ENCODE measurements around the gene PEX12.

Gene PEX12

DNA sequence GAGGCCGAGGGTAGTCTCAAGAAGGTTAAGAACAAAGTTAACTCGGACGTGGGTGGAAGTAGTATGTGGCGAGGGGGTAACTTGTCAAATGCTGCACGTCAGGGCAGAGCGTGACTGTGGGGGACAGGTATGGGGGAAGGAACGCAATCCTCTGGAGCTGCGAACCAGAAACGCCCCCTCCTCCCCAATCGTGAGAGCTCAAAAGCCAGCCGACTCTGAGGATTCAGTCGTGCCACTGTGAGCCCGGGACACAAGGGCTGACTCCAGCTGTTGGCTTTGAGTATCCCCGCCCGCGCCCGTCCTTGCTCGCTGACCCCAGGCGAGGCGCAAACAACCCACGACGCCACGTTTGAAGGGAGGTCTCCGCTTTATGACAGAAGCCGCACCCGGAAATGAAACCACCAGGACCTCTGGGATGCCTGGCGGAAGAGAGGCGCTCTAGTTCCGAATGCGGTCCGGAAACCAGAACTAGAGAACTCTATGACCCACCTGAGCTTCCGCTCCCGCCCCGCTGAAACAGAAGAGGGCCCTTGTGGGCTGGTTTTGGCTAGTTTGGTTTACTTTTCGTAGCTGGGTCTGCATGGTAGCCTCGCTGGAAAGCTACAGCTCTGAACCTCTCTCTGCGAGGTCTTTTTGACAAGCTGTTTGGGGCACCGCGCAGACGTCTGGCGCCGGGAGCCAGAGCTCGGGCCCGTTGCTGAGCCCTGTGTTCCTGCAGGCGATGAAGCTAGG lies at the start of gene PEX12 (continued):
- TF ChIP-seq, protein P1, sequence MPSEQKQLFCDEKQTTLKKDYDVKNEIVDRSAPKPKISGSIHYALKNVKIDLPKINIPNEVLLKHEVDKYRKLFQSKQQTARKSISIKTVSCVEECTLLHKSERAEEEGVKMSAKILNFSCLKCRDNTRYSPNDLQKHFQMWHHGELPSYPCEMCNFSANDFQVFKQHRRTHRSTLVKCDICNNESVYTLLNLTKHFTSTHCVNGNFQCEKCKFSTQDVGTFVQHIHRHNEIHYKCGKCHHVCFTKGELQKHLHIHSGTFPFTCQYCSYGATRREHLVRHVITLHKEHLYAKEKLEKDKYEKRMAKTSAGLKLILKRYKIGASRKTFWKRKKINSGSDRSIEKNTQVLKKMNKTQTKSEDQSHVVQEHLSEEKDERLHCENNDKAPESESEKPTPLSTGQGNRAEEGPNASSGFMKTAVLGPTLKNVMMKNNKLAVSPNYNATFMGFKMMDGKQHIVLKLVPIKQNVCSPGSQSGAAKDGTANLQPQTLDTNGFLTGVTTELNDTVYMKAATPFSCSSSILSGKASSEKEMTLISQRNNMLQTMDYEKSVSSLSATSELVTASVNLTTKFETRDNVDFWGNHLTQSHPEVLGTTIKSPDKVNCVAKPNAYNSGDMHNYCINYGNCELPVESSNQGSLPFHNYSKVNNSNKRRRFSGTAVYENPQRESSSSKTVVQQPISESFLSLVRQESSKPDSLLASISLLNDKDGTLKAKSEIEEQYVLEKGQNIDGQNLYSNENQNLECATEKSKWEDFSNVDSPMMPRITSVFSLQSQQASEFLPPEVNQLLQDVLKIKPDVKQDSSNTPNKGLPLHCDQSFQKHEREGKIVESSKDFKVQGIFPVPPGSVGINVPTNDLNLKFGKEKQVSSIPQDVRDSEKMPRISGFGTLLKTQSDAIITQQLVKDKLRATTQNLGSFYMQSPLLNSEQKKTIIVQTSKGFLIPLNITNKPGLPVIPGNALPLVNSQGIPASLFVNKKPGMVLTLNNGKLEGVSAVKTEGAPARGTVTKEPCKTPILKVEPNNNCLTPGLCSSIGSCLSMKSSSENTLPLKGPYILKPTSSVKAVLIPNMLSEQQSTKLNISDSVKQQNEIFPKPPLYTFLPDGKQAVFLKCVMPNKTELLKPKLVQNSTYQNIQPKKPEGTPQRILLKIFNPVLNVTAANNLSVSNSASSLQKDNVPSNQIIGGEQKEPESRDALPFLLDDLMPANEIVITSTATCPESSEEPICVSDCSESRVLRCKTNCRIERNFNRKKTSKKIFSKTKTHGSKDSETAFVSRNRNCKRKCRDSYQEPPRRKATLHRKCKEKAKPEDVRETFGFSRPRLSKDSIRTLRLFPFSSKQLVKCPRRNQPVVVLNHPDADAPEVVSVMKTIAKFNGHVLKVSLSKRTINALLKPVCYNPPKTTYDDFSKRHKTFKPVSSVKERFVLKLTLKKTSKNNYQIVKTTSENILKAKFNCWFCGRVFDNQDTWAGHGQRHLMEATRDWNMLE (tag by site-specific recombination; conservative IDR thresholded peaks at IDR 0.05; ENCODE audit: low read depth): peak; percentile 100
- TF ChIP-seq ZIC2 (tag by site-specific recombination; IDR thresholded peaks at IDR 0.05) (peak; percentile 29), ZFP69B (tag by site-specific recombination; IDR thresholded peaks at IDR 0.05) (no peak), ZNF223 (tag by site-specific recombination; IDR thresholded peaks at IDR 0.05) (no peak), ZNF274 (IDR thresholded peaks at IDR 0.05; ENCODE audit: low read length) (no peak), ZNF274 (tag by site-specific recombination; IDR thresholded peaks at IDR 0.05; ENCODE audit: borderline replicate concordance) (no peak), ZNF157 (tag by site-specific recombination; IDR thresholded peaks at IDR 0.05) (no peak), ZNF211 (tag by site-specific recombination; IDR thresholded peaks at IDR 0.05; ENCODE audit: low read depth) (no peak), ZNF121 (tag by site-specific recombination; IDR thresholded peaks at IDR 0.05) (no peak), ZNF830 (tag by site-specific recombination; IDR thresholded peaks at IDR 0.05; ENCODE audit: low read depth) (no peak), ZNF155 (tag by site-specific recombination; IDR thresholded peaks at IDR 0.05) (no peak), ZNF623 (tag by site-specific recombination; IDR thresholded peaks at IDR 0.05) (no peak; the same call in 1 of the 2 replicates), ZNF561 (tag by site-specific recombination; IDR thresholded peaks at IDR 0.05; ENCODE audit: borderline replicate concordance) (peak; percentile 74), ZNF596 (tag by site-specific recombination; IDR thresholded peaks at IDR 0.05) (no peak), SCRT2 (tag by site-specific recombination; IDR thresholded peaks at IDR 0.05) (no peak), ZNF560 (tag by site-specific recombination; IDR thresholded peaks at IDR 0.05; ENCODE audit: borderline replicate concordance) (no peak), ZNF600 (tag by site-specific recombination; IDR thresholded peaks at IDR 0.05) (peak; percentile 68; the same call in 1 of the 2 replicates), ZNF169 (tag by site-specific recombination; IDR thresholded peaks at IDR 0.05) (no peak)
- TF ChIP-seq, protein P2, sequence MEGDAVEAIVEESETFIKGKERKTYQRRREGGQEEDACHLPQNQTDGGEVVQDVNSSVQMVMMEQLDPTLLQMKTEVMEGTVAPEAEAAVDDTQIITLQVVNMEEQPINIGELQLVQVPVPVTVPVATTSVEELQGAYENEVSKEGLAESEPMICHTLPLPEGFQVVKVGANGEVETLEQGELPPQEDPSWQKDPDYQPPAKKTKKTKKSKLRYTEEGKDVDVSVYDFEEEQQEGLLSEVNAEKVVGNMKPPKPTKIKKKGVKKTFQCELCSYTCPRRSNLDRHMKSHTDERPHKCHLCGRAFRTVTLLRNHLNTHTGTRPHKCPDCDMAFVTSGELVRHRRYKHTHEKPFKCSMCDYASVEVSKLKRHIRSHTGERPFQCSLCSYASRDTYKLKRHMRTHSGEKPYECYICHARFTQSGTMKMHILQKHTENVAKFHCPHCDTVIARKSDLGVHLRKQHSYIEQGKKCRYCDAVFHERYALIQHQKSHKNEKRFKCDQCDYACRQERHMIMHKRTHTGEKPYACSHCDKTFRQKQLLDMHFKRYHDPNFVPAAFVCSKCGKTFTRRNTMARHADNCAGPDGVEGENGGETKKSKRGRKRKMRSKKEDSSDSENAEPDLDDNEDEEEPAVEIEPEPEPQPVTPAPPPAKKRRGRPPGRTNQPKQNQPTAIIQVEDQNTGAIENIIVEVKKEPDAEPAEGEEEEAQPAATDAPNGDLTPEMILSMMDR (tag by site-specific recombination; IDR thresholded peaks at IDR 0.05): peak; percentile 39; the same call in 1 of the 2 replicates
- TF ChIP-seq, protein P3, sequence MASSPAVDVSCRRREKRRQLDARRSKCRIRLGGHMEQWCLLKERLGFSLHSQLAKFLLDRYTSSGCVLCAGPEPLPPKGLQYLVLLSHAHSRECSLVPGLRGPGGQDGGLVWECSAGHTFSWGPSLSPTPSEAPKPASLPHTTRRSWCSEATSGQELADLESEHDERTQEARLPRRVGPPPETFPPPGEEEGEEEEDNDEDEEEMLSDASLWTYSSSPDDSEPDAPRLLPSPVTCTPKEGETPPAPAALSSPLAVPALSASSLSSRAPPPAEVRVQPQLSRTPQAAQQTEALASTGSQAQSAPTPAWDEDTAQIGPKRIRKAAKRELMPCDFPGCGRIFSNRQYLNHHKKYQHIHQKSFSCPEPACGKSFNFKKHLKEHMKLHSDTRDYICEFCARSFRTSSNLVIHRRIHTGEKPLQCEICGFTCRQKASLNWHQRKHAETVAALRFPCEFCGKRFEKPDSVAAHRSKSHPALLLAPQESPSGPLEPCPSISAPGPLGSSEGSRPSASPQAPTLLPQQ (tag by site-specific recombination; IDR thresholded peaks at IDR 0.05): peak; percentile 43; the same call in 1 of the 2 replicates
- TF ChIP-seq, protein P4, sequence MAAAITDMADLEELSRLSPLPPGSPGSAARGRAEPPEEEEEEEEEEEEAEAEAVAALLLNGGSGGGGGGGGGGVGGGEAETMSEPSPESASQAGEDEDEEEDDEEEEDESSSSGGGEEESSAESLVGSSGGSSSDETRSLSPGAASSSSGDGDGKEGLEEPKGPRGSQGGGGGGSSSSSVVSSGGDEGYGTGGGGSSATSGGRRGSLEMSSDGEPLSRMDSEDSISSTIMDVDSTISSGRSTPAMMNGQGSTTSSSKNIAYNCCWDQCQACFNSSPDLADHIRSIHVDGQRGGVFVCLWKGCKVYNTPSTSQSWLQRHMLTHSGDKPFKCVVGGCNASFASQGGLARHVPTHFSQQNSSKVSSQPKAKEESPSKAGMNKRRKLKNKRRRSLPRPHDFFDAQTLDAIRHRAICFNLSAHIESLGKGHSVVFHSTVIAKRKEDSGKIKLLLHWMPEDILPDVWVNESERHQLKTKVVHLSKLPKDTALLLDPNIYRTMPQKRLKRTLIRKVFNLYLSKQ (tag by site-specific recombination; IDR thresholded peaks at IDR 0.05; ENCODE audit: borderline replicate concordance): no peak
- TF ChIP-seq, protein P5, sequence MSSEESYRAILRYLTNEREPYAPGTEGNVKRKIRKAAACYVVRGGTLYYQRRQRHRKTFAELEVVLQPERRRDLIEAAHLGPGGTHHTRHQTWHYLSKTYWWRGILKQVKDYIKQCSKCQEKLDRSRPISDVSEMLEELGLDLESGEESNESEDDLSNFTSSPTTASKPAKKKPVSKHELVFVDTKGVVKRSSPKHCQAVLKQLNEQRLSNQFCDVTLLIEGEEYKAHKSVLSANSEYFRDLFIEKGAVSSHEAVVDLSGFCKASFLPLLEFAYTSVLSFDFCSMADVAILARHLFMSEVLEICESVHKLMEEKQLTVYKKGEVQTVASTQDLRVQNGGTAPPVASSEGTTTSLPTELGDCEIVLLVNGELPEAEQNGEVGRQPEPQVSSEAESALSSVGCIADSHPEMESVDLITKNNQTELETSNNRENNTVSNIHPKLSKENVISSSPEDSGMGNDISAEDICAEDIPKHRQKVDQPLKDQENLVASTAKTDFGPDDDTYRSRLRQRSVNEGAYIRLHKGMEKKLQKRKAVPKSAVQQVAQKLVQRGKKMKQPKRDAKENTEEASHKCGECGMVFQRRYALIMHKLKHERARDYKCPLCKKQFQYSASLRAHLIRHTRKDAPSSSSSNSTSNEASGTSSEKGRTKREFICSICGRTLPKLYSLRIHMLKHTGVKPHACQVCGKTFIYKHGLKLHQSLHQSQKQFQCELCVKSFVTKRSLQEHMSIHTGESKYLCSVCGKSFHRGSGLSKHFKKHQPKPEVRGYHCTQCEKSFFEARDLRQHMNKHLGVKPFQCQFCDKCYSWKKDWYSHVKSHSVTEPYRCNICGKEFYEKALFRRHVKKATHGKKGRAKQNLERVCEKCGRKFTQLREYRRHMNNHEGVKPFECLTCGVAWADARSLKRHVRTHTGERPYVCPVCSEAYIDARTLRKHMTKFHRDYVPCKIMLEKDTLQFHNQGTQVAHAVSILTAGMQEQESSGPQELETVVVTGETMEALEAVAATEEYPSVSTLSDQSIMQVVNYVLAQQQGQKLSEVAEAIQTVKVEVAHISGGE (tag by site-specific recombination; conservative IDR thresholded peaks at IDR 0.05; ENCODE audit: low read depth): peak; percentile 97
- TF ChIP-seq, protein P6, sequence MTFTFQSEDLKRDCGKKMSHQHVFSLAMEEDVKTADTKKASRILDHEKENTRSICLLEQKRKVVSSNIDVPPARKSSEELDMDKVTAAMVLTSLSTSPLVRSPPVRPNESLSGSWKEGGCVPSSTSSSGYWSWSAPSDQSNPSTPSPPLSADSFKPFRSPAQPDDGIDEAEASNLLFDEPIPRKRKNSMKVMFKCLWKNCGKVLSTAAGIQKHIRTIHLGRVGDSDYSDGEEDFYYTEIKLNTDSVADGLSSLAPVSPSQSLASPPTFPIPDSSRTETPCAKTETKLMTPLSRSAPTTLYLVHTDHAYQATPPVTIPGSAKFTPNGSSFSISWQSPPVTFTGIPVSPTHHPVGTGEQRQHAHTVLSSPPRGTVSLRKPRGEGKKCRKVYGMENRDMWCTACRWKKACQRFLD (tag by site-specific recombination; IDR thresholded peaks at IDR 0.05): no peak
